HepG2 (cell line): ENCODE results near the gene FAM234B. TPM values are rescaled to one million over a fixed set of nuclear protein-coding genes. Genes with fewer than 3 reads are reported as not detected.

ENCODE experiments used
- ATAC-seq: fragments of 200-7000 bp; cut with Tn5 transposase; 3 replicates; pipeline ENCODE4 v1.9.1; 2020; ENCODE audit warnings: mild to moderate bottlenecking, moderate library complexity
- BruUV-seq: library from RNA; stranded (reverse); fragments of 400-500 nt; replicated peaks from 2 replicates; lab custom pipeline; 2021; lab: Mats Ljungman, UMichigan
- CTCF ChIA-PET: fragments of 300-600 bp; formaldehyde crosslinking; extraction: SDS; loops from one replicate; lab custom pipeline; 2021; ENCODE audit warnings: low total read pairs, inconsistent platforms, low intra/inter-chr PET ratio; lab: Yijun Ruan, JAX
- POLR2A ChIA-PET: fragments of 350-600 bp; sonication (Branson Sonifier 250); formaldehyde crosslinking; loops from one replicate; lab custom pipeline; 2020; ENCODE audit warnings: antibody characterized with exemption, inconsistent platforms; lab: Yijun Ruan, JAX
- DNase-seq: peaks from one replicate; pipeline ENCODE4 v3.0.0-alpha.2; 2015; ENCODE audit warnings: low spot score
- FAIRE-seq: peaks from 3 replicates; lab custom pipeline; 2011; peaks lifted over from hg19 to GRCh38; lab: Jason Lieb, UNC
- H2AFZ ChIP-seq: one replicate; pipeline ENCODE4 v1.6.1; 2011; ENCODE audit warnings: low read length, inconsistent platforms
- H3K27ac ChIP-seq: fragments of 300-600 bp; 3 replicates; pipeline ENCODE4 v1.8.0; 2011; ENCODE audit warnings: mixed run types, mild to moderate bottlenecking, mixed read lengths, low read length, inconsistent platforms; ENCODE audit not compliant: insufficient read depth; ENCODE audit errors: extremely low read length
- H3K27me3 ChIP-seq, 2 experiments: fragments of 200-600 bp in 1 of 2; 2 replicates in 1 of 2; 3 replicates in 1 of 2; pipeline versions ENCODE4 v1.6.0 to v1.8.0; 2011; ENCODE audit warnings: low read length in 2 of 2, mild to moderate bottlenecking in 2 of 2, moderate library complexity in 2 of 2, inconsistent platforms in 1 of 2; ENCODE audit not compliant: insufficient read depth in 2 of 2, control insufficient read depth in 1 of 2
- H3K36me3 ChIP-seq, 2 experiments: fragments of 200-600 bp in 1 of 2; replicated peaks in 1 of 2; 2 replicates in 1 of 2; 3 replicates in 1 of 2; pipeline versions ENCODE4 v1.5.1 to v1.8.0; 2011; ENCODE audit warnings: low read length in 2 of 2, inconsistent platforms in 1 of 2; ENCODE audit not compliant: insufficient read depth in 2 of 2, control insufficient read depth in 1 of 2
- H3K4me1 ChIP-seq: 2 replicates; pipeline ENCODE4 v1.5.1; 2012; ENCODE audit warnings: low read length, inconsistent platforms; ENCODE audit not compliant: insufficient read depth
- H3K4me2 ChIP-seq: 2 replicates; pipeline ENCODE4 v1.6.0; 2011; ENCODE audit warnings: low read depth, low read length, inconsistent platforms
- H3K4me3 ChIP-seq, 3 experiments: fragments of 200-600 bp in 1 of 3; sonication (generic), shearing (Covaris generic) in 1 of 3; replicated peaks in 1 of 3; 2 replicates each; pipeline ENCODE4 v1.5.1; 2011 to 2016; ENCODE audit warnings: low read length in 3 of 3, inconsistent platforms in 2 of 3, low read depth in 2 of 3, mild to moderate bottlenecking in 2 of 3, control low read depth in 1 of 3, mixed read lengths in 1 of 3; ENCODE audit not compliant: insufficient read depth in 1 of 3
- H3K79me2 ChIP-seq: one replicate; pipeline ENCODE4 v1.6.1; 2011; ENCODE audit warnings: low read length, inconsistent platforms; ENCODE audit not compliant: insufficient read depth
- H3K9ac ChIP-seq: 2 replicates; pipeline ENCODE4 v1.6.0; 2011; ENCODE audit warnings: mild to moderate bottlenecking, low read depth, low read length, inconsistent platforms; ENCODE audit not compliant: insufficient read depth
- H3K9me3 ChIP-seq: 2 replicates; pipeline ENCODE4 v1.5.1; 2012; ENCODE audit warnings: mild to moderate bottlenecking, low read length
- H4K20me1 ChIP-seq: 2 replicates; pipeline ENCODE4 v1.6.0; 2011; ENCODE audit warnings: inconsistent platforms, mild to moderate bottlenecking, low read length, moderate library complexity; ENCODE audit not compliant: insufficient read depth
- HNRNPH1 ChIP-seq: fragments of 200-400 bp; formaldehyde crosslinking; optimal IDR thresholded peaks from 2 replicates; pipeline ENCODE3; 2017; ENCODE audit warnings: mild to moderate bottlenecking, low read depth, low read length
- HOXA9 ChIP-seq: sonication (generic); formaldehyde crosslinking; IDR thresholded peaks from 2 replicates; pipeline ENCODE4 v1.8.1; 2022; ENCODE audit warnings: missing genetic modification reagents, mild to moderate bottlenecking, moderate library complexity, borderline replicate concordance
- KAT8 ChIP-seq: IDR thresholded peaks from 2 replicates; pipeline ENCODE4 v1.6.1; 2016; ENCODE audit warnings: missing genetic modification reagents, missing compliant biosample characterization
- MIXL1 ChIP-seq: IDR thresholded peaks from 2 replicates; pipeline ENCODE4 v1.6.1; 2016
- NKX3-1 ChIP-seq: sonication (generic); formaldehyde crosslinking; IDR thresholded peaks from 2 replicates; pipeline ENCODE4 v1.5.0; 2020; ENCODE audit warnings: missing genetic modification reagents
- RFX3 ChIP-seq: IDR thresholded peaks from 2 replicates; pipeline ENCODE4 v1.6.1; 2016; ENCODE audit warnings: missing biosample characterization, missing genetic modification reagents
- SALL2 ChIP-seq: sonication (generic); formaldehyde crosslinking; IDR thresholded peaks from 2 replicates; pipeline ENCODE4 v1.8.1; 2023; ENCODE audit warnings: mild to moderate bottlenecking, missing genetic modification reagents, inconsistent platforms
- TBX3 ChIP-seq: fragments of 450-650 bp; IDR thresholded peaks from 2 replicates; pipeline ENCODE4 v1.6.1; 2017; ENCODE audit warnings: antibody characterized with exemption, mild to moderate bottlenecking, inconsistent platforms, borderline replicate concordance
- ZBTB1 ChIP-seq: sonication (generic); formaldehyde crosslinking; IDR thresholded peaks from 2 replicates; pipeline ENCODE4 v1.4.0; 2020; ENCODE audit warnings: missing genetic modification reagents, borderline replicate concordance
- ZNF350 ChIP-seq: sonication (generic); formaldehyde crosslinking; IDR thresholded peaks from 2 replicates; pipeline ENCODE4 v1.4.0; 2020; ENCODE audit warnings: mild to moderate bottlenecking, low read depth, missing genetic modification reagents, borderline replicate concordance
- ZNF558 ChIP-seq: sonication (generic); formaldehyde crosslinking; IDR thresholded peaks from 2 replicates; pipeline ENCODE4 v1.9.0; 2022; ENCODE audit warnings: mild to moderate bottlenecking, missing genetic modification reagents, borderline replicate concordance
- ZNF839 ChIP-seq: sonication (generic); formaldehyde crosslinking; IDR thresholded peaks from 2 replicates; pipeline ENCODE4 v1.4.0; 2020; ENCODE audit warnings: missing genetic modification reagents, mild to moderate bottlenecking, borderline replicate concordance
- WGBS: methylation state at CpG from one replicate; pipeline ENCODE4 v1.1.6; 2017; ENCODE audit warnings: low lambda C conversion rate; 5-methylcytosine and 5-hydroxymethylcytosine counted together
- in situ Hi-C: cut with HindIII; loops from 2 replicates; pipeline ENCODE4 v1.10.0; 2017; ENCODE audit warnings: low pct_unique_long_range_greater_than_20kb; ENCODE audit not compliant: extremely low pct_ligation_motif_present
- intact Hi-C: fragments of 100-400 bp; cut with micrococcal nuclease; formaldehyde crosslinking; loops from one replicate; pipeline ENCODE4 v1.10.0; 2022; ENCODE audit not compliant: unreplicated experiment
- polyA plus RNA-seq, 8 experiments: library from polyadenylated mRNA; depleted of rRNA in 3 of 8; stranded (reverse) in 7 of 8; unstranded in 1 of 8; fragments of >200 nt; fragmentation: Illumina TruSeq in 4 of 8; extraction: Trizol in 4 of 8; gene quantifications; 2 replicates each; pipeline versions ENCODE4 v1.2.1 to v1.2.3, GENCODE V29; 2011 to 2016; ENCODE audit warnings: low read depth in 4 of 8, missing spikeins in 1 of 8, mixed read lengths in 1 of 8; ENCODE audit not compliant: insufficient read depth in 1 of 8
- total RNA-seq, 5 experiments: library from RNA; depleted of rRNA; stranded (reverse); fragments of >200 nt; fragmentation: Illumina TruSeq; extraction: Trizol; gene quantifications; 2 replicates each; pipeline ENCODE4 v1.2.3, GENCODE V29; 2016; ENCODE audit warnings: low read depth in 1 of 5
- TF ChIP-seq, protein P1 (sequence below), 2 experiments: sonication (generic) in 1 of 2; formaldehyde crosslinking in 1 of 2; IDR thresholded peaks; 2 replicates each; pipeline versions ENCODE4 v1.6.1 to v1.9.0; 2014 to 2022; ENCODE audit warnings: antibody characterized with exemption in 1 of 2, borderline replicate concordance in 1 of 2, inconsistent platforms in 1 of 2, low read depth in 1 of 2, missing genetic modification reagents in 1 of 2
- TF ChIP-seq, protein P2 (sequence below): sonication (generic); formaldehyde crosslinking; IDR thresholded peaks from 2 replicates; pipeline ENCODE4 v1.8.1; 2023; ENCODE audit warnings: missing genetic modification reagents, inconsistent platforms, borderline replicate concordance
- TF ChIP-seq, protein P3 (sequence below): sonication (generic); formaldehyde crosslinking; IDR thresholded peaks from 2 replicates; pipeline ENCODE4 v1.4.0; 2020; ENCODE audit warnings: missing genetic modification reagents

Gene FAM234B
- total and polyA plus RNA-seq, 2 of the 13 experiments (the other 11 are each of a cell fraction or from before 2014, with no cell fraction given) = 7.8 to 13.8 TPM

DNA sequence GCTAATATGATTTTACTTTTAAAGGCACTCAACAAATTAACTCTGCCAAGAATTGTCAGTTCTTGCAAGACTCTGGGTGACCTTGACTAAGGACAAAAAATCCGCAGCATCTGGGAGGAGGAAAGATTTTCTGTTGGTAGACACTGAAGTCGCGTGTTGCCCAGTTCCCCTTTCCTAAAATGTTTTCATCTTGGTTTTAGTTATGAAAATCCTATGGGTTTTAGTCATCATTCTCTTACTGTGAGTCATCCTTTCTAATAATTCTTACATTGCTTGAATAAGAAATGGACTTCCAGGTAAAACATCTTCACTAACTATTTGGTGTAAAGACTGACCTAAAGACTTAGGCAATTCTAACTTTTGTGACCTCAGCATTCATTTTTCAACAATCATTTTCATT, 50.2 kb downstream of the FAM234B start:
- FAIRE-seq = no peak
- H3K4me3 ChIP-seq = no peak overlapping the region
- no TSS peak for BruUV-seq
- no peak overlapping the region for H3K9ac ChIP-seq
- no peaks in the 10 kb centered on the region for H3K79me2 ChIP-seq
- H4K20me1 ChIP-seq = no peaks in the 10 kb centered on the region
- no peak overlapping the region for H3K27ac ChIP-seq
- no peak overlapping the region for H3K4me2 ChIP-seq
- H3K36me3 ChIP-seq = no peaks in the 10 kb centered on the region
- no peak for ATAC-seq
- CTCF ChIA-PET = no interaction called here
- H3K4me1 ChIP-seq = peaks cover 18% of the 10 kb centered on the region
- intact Hi-C loops (no loop called here), in situ Hi-C loops (no loop called here)
- no peak for TF ChIP-seq NKX3-1
- TF ChIP-seq KAT8 (CRISPR knock-in tag) = no peak
- TF ChIP-seq, protein P1, sequence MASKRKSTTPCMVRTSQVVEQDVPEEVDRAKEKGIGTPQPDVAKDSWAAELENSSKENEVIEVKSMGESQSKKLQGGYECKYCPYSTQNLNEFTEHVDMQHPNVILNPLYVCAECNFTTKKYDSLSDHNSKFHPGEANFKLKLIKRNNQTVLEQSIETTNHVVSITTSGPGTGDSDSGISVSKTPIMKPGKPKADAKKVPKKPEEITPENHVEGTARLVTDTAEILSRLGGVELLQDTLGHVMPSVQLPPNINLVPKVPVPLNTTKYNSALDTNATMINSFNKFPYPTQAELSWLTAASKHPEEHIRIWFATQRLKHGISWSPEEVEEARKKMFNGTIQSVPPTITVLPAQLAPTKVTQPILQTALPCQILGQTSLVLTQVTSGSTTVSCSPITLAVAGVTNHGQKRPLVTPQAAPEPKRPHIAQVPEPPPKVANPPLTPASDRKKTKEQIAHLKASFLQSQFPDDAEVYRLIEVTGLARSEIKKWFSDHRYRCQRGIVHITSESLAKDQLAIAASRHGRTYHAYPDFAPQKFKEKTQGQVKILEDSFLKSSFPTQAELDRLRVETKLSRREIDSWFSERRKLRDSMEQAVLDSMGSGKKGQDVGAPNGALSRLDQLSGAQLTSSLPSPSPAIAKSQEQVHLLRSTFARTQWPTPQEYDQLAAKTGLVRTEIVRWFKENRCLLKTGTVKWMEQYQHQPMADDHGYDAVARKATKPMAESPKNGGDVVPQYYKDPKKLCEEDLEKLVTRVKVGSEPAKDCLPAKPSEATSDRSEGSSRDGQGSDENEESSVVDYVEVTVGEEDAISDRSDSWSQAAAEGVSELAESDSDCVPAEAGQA (IDR thresholded peaks at IDR 0.05; ENCODE audit: low read depth) = no peak
- TF ChIP-seq, protein P1 (CRISPR knock-in tag; IDR thresholded peaks at IDR 0.05; ENCODE audit: borderline replicate concordance) = no peak
- TF ChIP-seq MIXL1 (CRISPR knock-in tag) = no peak
- TF ChIP-seq ZNF350 (CRISPR knock-in tag) = no peak
- no peak for TF ChIP-seq HOXA9 (CRISPR knock-in tag)
- TF ChIP-seq ZNF558 (CRISPR knock-in tag) = no peak
- no peak for TF ChIP-seq RFX3 (CRISPR knock-in tag)
- TF ChIP-seq ZBTB1 (CRISPR knock-in tag) = no peak
- TF ChIP-seq, protein P2, sequence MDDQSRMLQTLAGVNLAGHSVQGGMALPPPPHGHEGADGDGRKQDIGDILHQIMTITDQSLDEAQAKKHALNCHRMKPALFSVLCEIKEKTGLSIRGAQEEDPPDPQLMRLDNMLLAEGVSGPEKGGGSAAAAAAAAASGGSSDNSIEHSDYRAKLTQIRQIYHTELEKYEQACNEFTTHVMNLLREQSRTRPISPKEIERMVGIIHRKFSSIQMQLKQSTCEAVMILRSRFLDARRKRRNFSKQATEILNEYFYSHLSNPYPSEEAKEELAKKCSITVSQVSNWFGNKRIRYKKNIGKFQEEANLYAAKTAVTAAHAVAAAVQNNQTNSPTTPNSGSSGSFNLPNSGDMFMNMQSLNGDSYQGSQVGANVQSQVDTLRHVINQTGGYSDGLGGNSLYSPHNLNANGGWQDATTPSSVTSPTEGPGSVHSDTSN (CRISPR knock-in tag) = no peak
- TF ChIP-seq SALL2 = no peak
- no peak for TF ChIP-seq TBX3
- no peak for TF ChIP-seq HNRNPH1
- no peak for TF ChIP-seq ZNF839 (CRISPR knock-in tag)
- TF ChIP-seq, protein P3, sequence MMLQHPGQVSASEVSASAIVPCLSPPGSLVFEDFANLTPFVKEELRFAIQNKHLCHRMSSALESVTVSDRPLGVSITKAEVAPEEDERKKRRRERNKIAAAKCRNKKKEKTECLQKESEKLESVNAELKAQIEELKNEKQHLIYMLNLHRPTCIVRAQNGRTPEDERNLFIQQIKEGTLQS = no peak
- TF ChIP-seq, all 625 proteins: peak for 0
- no peak for DNase-seq
- Histone ChIP-seq H3K27me3 (peaks cover under 1 to 56% of the 10 kb centered on the region in 2 experiments; a peak in 4 of 5 replicates), H3K9me3 (no peaks in the 10 kb centered on the region), H2AFZ (no peak overlapping the region)
- POLR2A ChIA-PET = no interaction called here
- 33% methylated on average over 3 of the region's 3 CpGs for WGBS
